CD4-positive, alpha-beta T cell treated with Interleukin-10 for 1 hour (primary cell): Measurements from ENCODE around the gene C20orf144.

Experiments
- DNase-seq: peaks from one replicate; pipeline ENCODE4 v3.0.0-alpha.2; 2020

The C20orf144 gene

DNA sequence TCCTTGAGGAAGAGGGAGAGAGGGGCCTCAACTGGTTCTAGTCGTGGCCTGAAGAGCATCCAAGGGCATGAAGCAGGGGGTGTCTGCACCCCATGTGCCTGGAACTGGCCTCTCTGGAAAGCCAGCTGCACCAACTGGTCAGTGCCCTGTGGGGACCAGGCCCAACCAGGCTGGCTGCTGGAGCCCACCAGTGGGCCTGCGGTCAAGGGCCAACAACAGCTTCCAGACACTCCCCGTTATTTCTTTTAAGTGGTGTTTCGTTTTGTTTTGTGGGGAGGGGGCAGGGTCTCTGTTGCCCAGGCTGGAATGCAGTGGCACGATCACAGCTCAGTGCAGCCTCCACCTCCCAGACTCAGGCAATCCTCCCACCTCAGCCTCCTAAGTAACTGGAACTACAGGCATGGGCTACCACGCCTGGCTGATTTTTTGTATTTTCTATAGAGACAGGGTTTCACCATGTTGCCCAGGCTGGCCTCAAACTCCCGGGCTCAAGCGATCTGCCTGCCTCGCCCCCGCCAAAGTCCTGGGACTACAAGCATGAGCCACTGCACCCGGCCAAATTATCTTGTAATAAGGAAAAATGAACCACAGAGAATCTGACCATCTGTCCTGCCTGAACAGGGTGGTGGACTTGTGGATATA lies 11.9 kb upstream of the C20orf144 start:
- no peak for DNase-seq

DNA sequence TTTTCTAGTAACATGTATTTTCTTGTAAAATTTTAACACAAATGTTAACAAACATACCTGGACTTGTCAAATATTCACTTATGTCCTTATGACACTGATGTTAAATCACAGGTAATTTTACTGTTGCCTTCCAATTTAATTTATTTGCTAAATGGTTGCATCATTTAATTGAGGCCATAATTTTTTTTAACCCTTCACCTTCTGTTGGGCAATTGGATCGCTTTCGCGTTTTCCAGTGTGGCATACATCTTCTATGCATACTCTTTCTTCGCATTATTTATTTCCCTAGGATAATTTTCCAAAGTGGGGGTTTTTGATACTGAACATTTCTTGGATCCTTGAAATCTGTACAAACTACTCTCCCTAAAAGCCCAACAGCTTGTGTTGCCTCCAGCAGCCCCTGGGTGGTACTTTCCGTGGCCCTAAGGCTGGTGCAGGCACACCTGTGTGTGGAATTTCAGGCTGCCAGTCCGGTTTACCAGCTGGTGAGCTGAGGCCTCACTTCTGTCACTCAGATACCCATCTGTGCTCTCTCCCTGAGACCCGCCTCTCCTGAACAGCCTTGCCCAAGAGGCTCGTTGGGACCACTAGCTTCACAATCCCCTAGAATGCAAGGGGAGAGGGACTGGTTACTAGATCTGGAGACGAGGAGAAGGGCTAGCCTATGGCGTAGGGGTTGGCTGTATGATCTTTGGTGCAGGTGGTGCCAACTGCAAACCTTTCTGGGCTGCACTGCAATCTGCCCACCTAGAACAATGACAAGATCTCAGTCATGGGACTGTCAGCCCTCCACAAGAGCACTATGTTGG lies 11.2 kb upstream of the C20orf144 start:
- no peak for DNase-seq

- DNase-seq, result no peak
Measured at GRCh38 chr20:33651562-33652048, 10.5 kb upstream of the C20orf144 start.

DNA sequence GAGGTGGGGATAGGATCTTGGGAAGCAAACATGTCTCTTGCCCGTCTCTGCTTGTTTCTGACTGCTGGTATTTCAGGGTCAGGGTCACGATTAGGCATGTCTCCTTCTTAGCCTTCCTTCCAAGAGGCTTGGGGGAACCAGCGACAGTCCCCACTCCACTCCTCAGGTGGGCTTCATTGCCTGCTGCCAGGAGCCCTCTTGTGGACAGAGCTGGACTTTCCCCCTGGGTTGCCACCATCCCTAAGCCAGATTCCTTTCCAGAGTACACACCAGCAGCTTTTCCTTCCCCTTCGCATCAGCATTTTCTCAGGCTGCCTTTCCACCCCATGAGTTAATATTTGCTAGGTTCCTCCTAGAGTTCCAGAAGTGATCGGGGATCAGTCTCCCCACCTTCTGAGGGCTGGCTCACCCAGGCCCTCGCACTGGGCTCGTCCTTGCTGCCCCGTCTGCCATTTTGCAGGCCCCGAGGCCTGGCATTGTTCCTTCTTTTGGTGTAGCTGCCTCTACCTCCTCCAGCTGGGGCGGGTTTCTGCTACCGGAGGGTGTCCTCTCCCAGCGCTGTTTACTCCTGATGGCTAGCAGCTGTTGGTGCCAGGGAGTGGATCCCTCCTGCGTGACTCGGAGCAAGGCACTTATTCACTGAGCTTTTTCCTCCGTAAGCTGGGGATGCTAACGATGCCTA lies 8.8 kb upstream of the C20orf144 start:
- DNase-seq, result peak; percentile 54

- no peak for DNase-seq
Measured at GRCh38 chr20:33653900-33654596, 8.1 kb upstream of the C20orf144 start.

DNA sequence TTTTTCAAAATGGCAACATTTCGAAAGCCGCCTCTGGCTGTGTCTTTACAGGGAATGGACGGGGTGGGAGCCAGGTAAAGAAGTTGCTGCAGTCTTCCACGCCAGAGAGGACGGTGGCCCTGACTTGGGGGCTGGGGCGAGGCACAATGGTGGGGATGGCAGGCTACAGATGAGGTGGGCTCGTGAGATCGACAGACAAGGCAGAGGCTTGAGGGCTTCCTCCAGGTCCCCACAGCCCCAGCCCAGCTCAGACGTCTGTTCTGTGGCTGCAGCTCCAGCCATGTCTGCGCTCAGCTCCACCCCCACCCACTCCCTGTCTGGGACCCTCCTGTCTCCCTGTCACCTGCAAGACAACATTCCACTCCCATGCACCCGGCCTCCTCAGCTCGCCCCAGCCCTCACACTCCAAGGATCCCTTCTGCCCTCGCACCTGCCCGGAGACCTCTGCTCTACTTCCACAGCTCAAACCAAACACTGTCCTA lies 7.4 kb upstream of the C20orf144 start:
- no peak for DNase-seq

- no peak for DNase-seq
Measured at GRCh38 chr20:33655164-33655563, 7.0 kb upstream of the C20orf144 start.

DNA sequence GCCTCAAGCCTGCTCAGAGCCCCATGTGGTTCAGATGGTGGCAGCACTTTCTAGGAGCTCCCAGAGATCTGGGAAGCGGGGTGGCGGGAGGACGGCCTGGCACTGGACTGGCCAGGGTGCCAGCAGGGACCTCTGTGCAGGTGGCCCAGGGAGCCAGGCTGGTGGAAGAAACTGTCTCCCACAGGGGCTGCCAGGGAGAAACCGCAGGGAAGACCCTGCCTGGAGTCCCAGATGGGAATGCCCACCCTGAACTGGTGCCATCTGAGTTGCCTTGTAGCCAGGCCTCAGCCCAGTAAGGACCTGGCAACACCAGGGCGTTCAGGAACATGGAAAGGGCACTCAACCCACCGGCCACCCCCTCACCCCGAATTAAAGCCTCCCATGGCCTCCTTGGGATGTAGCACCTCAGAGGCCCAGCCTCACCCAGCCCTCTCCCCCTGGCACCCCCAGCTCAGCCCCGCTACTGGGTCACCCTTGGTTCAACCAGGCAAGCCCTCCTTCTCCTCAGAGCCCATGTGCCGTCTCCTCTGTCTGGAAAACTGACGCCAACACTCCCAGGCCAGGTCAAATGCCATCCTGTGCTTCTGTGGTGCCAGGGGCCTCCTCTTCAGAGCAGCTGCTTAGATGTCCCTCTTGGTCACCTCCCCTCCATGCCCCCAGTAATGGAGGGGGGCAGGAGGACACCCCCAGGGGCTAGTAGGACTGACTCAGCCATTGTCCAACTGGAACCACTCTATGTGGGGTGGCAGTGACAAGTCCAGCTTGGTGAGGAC lies 5.9 kb upstream of the C20orf144 start:
- DNase-seq, result no peak

DNA sequence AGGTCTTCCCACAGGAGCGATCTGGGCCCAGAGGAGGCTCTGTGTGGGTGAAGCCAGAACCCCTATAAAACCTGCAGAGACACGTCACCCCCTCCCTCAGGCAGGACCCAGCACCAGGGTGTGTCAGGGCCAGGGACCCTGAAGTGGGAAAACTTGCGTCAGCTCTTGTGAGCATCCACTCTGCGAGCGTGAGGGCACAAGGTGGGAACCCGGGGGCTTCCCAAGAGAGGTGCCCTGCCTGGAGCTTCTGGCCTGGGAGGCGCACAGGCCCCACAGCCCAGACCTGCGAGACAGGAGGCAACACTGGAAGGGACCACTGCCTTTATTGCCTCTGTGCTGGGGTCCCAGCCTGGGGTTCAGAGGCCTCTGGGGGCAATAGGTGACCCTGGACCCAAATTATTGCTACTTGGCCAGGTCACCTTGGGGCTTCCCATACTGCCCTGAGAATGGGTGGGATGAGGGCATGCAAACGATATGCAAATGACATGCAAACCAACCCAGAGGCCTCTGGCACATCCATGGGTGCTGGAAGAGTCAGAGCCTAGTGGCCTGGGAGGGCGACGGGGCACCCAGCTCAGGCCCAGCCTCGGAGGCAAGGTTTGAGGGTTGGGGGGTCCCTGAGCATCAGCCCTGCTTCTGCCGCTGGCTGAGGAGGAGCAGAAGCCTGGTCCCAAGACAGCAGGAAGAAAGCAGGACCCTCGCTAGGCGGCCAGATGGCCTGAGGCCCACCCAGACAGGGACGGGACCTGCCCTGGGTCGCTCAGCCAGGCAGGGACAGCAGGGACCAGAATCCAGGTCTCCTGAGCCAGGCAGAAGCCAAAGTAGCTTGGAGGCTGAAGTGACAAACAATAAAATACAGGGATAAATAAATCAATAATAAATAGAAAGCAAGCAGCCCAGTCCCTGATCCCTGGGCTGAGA lies 5.1 kb upstream of the C20orf144 start:
- no peak for DNase-seq

DNA sequence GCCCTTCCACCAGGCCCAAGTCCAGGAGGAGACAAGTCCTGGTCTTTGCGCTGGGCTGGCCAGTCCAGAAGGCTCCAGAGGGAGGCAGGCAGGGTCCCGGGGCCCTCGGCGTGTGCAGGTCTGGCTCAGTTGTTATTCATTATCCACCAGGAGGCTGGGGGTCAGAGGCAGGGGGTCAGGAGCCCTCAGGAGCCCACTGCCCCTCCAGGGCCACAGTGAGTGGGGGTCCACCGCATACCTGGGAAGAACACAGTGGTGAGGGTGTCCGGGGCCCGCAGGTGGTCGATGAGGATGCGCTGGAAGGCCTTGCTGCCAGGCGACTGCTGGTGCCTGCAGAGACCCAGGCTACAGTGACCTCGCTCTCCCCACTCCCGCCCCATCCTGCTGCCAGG lies 4.4 kb upstream of the C20orf144 start:
- no peak for DNase-seq

DNA sequence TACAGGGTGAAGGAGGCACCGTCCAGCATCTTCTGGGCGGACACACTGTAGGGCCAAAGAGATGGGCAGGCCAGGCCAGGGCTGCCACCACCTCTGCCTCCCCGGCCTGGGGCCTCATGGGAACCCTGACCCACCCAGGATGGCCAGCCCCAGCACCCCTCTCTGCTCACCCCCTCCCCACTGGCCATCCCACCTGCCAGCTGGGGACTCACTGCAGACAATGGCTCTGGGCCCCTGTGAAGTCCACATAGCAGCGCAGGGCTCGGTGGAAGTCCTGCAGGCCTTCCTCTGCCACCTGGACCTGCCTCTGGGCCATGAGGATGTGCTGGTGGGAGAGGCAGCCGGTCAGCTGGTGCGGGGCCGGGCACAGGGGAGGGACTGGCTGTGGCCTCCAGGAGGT lies 3.6 kb upstream of the C20orf144 start:
- no peak for DNase-seq

DNA sequence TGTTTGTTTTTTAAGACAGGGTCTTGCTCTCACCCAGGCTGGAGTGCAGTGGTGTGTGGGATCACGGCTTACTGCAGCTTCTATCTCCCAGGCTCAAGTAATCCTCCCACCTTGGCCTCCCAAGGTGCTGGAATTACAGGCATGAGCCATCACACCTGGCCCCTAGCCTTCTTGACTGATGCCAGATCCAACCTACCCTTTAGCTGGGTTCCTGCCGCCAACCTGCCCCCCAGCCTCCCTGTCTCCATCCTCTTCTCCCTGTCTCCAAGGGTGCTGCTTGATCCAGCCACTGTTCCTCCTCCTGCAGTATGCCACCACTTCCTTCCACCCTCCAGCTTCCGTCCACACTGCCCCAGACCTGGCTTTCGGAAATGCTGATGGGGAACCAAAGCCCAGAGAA lies 3.2 kb upstream of the C20orf144 start:
- DNase-seq, result no peak

GRCh38 chr20:33659341-33660034 lies 2.6 kb upstream of the C20orf144 start:
- DNase-seq, result no peak

- no peak for DNase-seq
Measured at GRCh38 chr20:33660035-33660684, 2.0 kb upstream of the C20orf144 start.

- no peak for DNase-seq
Measured at GRCh38 chr20:33660685-33661058, 1.5 kb upstream of the C20orf144 start.

GRCh38 chr20:33663161-33664084 lies 1.3 kb downstream of the C20orf144 start:
- peak; percentile 84 for DNase-seq

GRCh38 chr20:33664085-33664761 lies 2.1 kb downstream of the C20orf144 start:
- no peak for DNase-seq

GRCh38 chr20:33664762-33665144 lies 2.6 kb downstream of the C20orf144 start:
- DNase-seq, result no peak
